ENCODE measurements around the gene LAMA4. TPM values are rescaled to one million over a fixed set of nuclear protein-coding genes. Genes with fewer than 3 reads are reported as not detected.
A peak's percentile ranks its signal among the peaks of the same experiment; 100 is the strongest.

LAMA4 gene
- total RNA-seq, 1 experiment from 2014 or later: not detected

GRCh38 chr6:112087136-112087911 lies 167.0 kb downstream of the LAMA4 start, which contains the start of the genes FAM229B and TUBE1:
Gene FAM229B, plus strand, starts transcription at chr6:112087591. Its CDS starts 11,693 bp downstream, at chr6:112099284.
Gene TUBE1, minus strand, starts transcription at chr6:112087482. Its CDS starts 48 bp downstream, at chr6:112087434.
- DNase-seq (ENCODE audit: low spot score): peak; percentile 91

GRCh38 chr6:112086744-112087135 lies 167.6 kb downstream of the LAMA4 start:
- peak; percentile 53 for DNase-seq (ENCODE audit: low spot score)

- DNase-seq (ENCODE audit: low spot score): no peak
Observed at GRCh38 chr6:112085286-112086065, 168.9 kb downstream of the LAMA4 start.

GRCh38 chr6:112081569-112081968 lies 172.8 kb downstream of the LAMA4 start:
- no peak for DNase-seq (ENCODE audit: low spot score)

GRCh38 chr6:112066606-112067005 lies 187.8 kb downstream of the LAMA4 start:
- no peak for DNase-seq (ENCODE audit: low spot score)

GRCh38 chr6:112065426-112065986 lies 188.9 kb downstream of the LAMA4 start:
- DNase-seq (ENCODE audit: low spot score): no peak

GRCh38 chr6:112062966-112063365 lies 191.4 kb downstream of the LAMA4 start:
- no peak for DNase-seq (ENCODE audit: low spot score)

GRCh38 chr6:112061605-112062004 lies 192.8 kb downstream of the LAMA4 start:
- no peak for DNase-seq (ENCODE audit: low spot score)

Small RNA genes within 50 kb of the gene (small RNA-seq; reads per million reads assigned to genes)
- gene RNU6-1226P: not detected

Other genes starting within 250 kb of the LAMA4 start
- not detected in 2 replicates for gene CCN6, start 200.5 kb downstream of the LAMA4 start, total RNA-seq (2014; rRNA removed; shearing (Covaris generic))
- gene TUBE1, start 167.1 kb downstream of the LAMA4 start, total RNA-seq (2014; rRNA removed; shearing (Covaris generic)): 9.5 and 11.6 TPM in 2 replicates
- gene FAM229B, start 167.0 kb downstream of the LAMA4 start, total RNA-seq (2014; rRNA removed; shearing (Covaris generic)): 0.20 and 0.89 TPM in 2 replicates
- not detected in 2 replicates for gene RFPL4B, start 92.8 kb upstream of the LAMA4 start, total RNA-seq (2014; rRNA removed; shearing (Covaris generic))